Measurements from ENCODE around the gene TAC3. TPM values are rescaled to one million over a fixed set of nuclear protein-coding genes. Genes with fewer than 3 reads are reported as not detected.

Gene TAC3
- total RNA-seq, 1 experiment from 2014 or later, result 0.85 TPM

GRCh38 chr12:57008178-57008577 lies 8.2 kb downstream of the TAC3 start:
- in situ Hi-C loops (cut with HindIII; ENCODE audit: low sequenced_read_pairs), result no loop called here
- DNase-seq (ENCODE audit: low spot score), result peak; percentile 41

- in situ Hi-C loops (cut with HindIII; ENCODE audit: low sequenced_read_pairs), result no loop called here
- no peak for DNase-seq (ENCODE audit: low spot score)
Measured at GRCh38 chr12:57006809-57007475, 9.4 kb downstream of the TAC3 start.

DNA sequence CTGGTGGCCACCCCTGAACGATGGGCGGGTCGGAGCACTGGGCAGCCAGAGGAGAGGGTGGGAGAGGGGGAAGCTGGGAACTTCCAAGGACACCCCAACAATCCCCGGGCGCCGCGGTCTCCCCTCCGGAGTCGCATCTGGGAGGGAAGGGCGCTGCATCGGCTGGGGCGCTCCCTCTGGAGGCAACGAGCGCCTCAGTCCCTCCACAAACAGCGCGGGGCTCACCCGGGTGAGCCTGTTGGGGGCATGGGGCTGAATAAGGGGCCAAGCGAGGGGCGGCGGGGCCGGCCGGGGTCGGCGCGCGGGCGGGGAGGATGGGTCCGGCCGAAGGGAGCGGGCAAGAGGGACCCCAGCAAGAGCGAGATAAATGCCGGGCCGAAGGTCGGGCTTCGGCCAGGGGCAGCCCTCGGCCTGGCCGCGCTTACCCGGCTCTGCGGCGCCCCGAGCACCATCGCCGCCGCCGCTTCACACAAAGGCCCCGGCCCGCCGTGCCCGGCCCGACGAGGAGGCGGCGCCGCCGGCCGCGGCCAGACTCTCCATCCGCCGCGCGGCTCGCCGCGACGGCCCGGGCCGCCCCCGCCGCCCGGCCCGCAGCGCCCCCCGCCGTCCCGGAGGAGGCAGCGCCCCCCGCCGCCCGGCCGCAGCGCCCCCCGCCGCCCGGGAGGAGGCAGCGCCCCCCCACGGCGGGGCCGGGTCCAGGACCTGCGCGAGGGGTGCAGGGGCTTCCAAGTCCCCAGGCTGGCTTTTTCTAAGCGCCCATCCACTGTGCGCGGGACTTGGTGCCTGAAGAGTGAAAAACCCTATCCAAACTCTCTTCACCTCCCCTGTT lies 10.1 kb downstream of the TAC3 start, which contains the start of gene ZBTB39:
ZBTB39 (minus strand) TSS at position 567 of the 829 bp plus-strand sequence. CDS start 1,629 bp downstream, outside the sequence.
- in situ Hi-C loops (cut with HindIII; ENCODE audit: low sequenced_read_pairs), result no loop called here
- peak; percentile 39 for DNase-seq (ENCODE audit: low spot score)

GRCh38 chr12:57004651-57005050 lies 11.7 kb downstream of the TAC3 start:
- in situ Hi-C loops (cut with HindIII; ENCODE audit: low sequenced_read_pairs), result no loop called here
- no peak for DNase-seq (ENCODE audit: low spot score)

DNA sequence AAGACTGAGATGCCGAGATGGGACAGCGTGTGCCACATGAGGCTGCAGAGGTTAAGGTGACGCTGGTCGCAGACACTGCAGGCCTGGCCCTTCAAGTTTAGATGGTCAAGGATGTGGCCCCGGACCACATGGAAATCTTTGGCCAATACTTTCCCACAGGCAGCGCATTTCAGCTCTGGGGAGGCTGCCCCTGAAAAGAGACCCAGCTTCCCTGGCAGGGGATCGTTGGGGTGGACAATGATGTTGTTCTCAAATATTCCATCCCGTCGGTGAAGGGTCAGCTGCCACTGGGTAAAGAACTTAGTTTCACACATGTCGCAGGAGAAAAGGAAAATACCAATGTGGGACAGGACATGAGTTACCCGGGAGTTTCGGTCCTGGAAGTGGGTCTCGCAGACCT lies 12.9 kb downstream of the TAC3 start:
- in situ Hi-C loops (cut with HindIII; ENCODE audit: low sequenced_read_pairs), result no loop called here
- DNase-seq (ENCODE audit: low spot score), result no peak

- in situ Hi-C loops (cut with HindIII; ENCODE audit: low sequenced_read_pairs), result no loop called here
Measured at GRCh38 chr12:57001448-57001906, 14.9 kb downstream of the TAC3 start.

GRCh38 chr12:57000393-57000792 lies 15.9 kb downstream of the TAC3 start:
- in situ Hi-C loops (cut with HindIII; ENCODE audit: low sequenced_read_pairs), result no loop called here
- no peak for DNase-seq (ENCODE audit: low spot score)

More at GRCh38 chr12:57001448-57001906, 14.9 kb downstream of the TAC3 start:
- DNase-seq (ENCODE audit: low spot score), result peak; percentile 17

- in situ Hi-C loops (cut with HindIII; ENCODE audit: low sequenced_read_pairs), result loop anchor here (25.0 kb wide), 1 partner anchor 237 kb away; the partner anchor contains the start of genes HSD17B6 and PRIM1
- DNase-seq (ENCODE audit: low spot score), result no peak
Measured at GRCh38 chr12:56999456-56999855, 16.9 kb downstream of the TAC3 start.

- DNase-seq (ENCODE audit: low spot score), result no peak
- in situ Hi-C loops (cut with HindIII; ENCODE audit: low sequenced_read_pairs), result loop anchor here (25.0 kb wide), 1 partner anchor 237 kb away; the partner anchor contains the start of genes HSD17B6 and PRIM1
Measured at GRCh38 chr12:56998981-56999380, 17.3 kb downstream of the TAC3 start.

DNA sequence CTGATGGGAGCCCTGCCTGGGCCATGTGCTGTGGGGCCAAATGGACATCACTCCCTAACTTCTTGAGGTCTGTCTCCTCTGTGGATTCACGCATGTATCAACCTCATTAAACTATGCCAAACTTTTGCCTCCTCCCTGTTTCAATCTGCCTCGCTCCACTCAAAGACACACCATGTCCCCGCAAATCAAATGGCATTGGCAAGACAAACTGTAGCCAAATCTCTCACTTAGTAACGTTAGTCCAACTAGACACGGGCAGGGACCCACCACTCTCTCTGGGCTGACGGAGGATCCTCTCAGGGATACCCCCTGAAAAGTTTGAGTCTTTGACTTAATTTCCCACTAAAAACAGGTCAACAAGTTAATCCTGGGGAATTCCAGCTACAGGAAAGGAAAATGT lies 18.0 kb downstream of the TAC3 start:
- in situ Hi-C loops (cut with HindIII; ENCODE audit: low sequenced_read_pairs), result loop anchor here (25.0 kb wide), 1 partner anchor 236 kb away; the partner anchor contains the start of genes HSD17B6 and PRIM1
- DNase-seq (ENCODE audit: low spot score), result no peak

DNA sequence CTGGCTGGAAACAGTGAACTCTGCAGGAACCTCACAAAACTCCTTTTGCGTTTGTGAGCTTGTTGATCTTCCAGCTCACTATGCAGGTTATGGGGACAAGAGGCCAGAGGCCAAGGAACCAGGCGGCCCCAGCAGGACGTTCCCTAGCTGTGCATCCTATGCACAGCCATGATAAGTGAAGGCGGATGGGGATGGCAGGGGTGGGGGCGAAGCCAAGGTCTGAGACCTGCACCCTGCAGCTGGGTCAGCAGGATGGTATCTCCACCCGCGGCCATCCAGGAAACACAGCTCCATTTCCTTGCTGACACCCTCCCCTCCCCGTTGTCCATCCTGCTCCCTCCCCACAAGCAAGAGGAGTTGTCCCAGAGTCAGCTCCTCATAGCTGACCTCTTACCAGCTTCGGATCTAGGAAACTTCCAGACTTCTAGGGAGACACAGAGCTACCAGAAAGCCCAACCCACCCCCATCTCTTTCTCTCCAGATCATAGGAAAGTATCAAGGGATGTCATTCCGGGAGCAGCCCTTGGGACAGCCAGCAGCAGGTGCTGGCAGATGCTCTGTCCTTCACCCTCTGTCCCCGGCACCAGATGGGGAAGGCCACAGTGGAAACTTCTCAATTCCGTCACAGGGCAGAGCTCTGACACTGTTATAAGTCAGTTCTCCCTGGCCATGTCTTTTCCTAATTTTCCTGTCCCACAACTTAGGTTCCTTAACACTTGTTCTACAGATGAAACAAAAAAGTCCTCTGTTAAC lies 19.4 kb downstream of the TAC3 start:
- no peak for DNase-seq (ENCODE audit: low spot score)
- in situ Hi-C loops (cut with HindIII; ENCODE audit: low sequenced_read_pairs), result loop anchor here (25.0 kb wide), 1 partner anchor 235 kb away; the partner anchor contains the start of genes HSD17B6 and PRIM1

DNA sequence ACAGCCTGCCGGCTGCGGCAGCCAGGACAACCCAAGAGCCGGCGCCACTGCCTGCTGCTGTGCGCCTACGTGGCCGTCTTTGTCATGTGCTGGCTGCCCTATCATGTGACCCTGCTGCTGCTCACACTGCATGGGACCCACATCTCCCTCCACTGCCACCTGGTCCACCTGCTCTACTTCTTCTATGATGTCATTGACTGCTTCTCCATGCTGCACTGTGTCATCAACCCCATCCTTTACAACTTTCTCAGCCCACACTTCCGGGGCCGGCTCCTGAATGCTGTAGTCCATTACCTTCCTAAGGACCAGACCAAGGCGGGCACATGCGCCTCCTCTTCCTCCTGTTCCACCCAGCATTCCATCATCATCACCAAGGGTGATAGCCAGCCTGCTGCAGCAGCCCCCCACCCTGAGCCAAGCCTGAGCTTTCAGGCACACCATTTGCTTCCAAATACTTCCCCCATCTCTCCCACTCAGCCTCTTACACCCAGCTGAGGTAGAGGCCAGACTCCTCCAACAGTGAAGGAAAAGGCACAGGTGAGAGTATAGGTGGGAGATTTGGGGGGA lies 20.3 kb downstream of the TAC3 start:
- in situ Hi-C loops (cut with HindIII; ENCODE audit: low sequenced_read_pairs), result loop anchor here (25.0 kb wide), 1 partner anchor 234 kb away; the partner anchor contains the start of genes HSD17B6 and PRIM1

DNA sequence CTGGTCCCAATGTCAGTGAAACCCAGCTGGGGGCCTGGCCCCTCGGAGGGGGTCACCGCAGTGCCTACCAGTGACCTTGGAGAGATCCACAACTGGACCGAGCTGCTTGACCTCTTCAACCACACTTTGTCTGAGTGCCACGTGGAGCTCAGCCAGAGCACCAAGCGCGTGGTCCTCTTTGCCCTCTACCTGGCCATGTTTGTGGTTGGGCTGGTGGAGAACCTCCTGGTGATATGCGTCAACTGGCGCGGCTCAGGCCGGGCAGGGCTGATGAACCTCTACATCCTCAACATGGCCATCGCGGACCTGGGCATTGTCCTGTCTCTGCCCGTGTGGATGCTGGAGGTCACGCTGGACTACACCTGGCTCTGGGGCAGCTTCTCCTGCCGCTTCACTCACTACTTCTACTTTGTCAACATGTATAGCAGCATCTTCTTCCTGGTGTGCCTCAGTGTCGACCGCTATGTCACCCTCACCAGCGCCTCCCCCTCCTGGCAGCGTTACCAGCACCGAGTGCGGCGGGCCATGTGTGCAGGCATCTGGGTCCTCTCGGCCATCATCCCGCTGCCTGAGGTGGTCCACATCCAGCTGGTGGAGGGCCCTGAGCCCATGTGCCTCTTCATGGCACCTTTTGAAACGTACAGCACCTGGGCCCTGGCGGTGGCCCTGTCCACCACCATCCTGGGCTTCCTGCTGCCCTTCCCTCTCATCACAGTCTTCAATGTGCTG lies 21.0 kb downstream of the TAC3 start:
- DNase-seq (ENCODE audit: low spot score), result no peak
- in situ Hi-C loops (cut with HindIII; ENCODE audit: low sequenced_read_pairs), result loop anchor here (25.0 kb wide), 1 partner anchor 233 kb away; the partner anchor contains the start of genes HSD17B6 and PRIM1

More for the DNA sequence above, 20.3 kb downstream of the TAC3 start:
- DNase-seq (ENCODE audit: low spot score), result no peak

DNA sequence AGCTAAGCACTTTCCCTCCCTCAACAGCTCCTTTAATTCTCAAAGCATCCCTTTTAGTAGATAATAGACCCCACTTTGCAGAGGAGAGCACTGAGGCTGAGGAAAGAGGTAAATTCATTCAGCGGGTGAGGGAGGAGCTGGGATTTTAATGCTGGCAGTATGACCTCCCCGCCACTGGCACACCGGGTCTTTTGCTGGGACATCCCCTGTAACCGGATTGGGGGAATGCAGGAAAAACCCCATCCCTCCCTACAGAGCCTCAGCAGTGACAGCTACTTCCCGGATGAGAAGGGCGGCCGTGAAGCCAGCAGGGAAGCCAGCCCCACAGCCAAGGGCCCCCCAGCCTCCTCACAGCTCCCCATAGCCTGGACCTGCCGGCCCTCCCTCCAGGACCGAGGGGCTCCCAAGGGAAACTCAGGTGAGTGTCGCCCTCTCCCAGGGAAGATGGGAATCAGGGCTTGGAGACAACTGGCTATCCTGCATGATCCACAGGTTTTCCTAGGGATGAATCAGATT lies 22.0 kb downstream of the TAC3 start:
- no peak for DNase-seq (ENCODE audit: low spot score)
- in situ Hi-C loops (cut with HindIII; ENCODE audit: low sequenced_read_pairs), result loop anchor here (25.0 kb wide), 1 partner anchor 232 kb away; the partner anchor contains the start of genes HSD17B6 and PRIM1

DNA sequence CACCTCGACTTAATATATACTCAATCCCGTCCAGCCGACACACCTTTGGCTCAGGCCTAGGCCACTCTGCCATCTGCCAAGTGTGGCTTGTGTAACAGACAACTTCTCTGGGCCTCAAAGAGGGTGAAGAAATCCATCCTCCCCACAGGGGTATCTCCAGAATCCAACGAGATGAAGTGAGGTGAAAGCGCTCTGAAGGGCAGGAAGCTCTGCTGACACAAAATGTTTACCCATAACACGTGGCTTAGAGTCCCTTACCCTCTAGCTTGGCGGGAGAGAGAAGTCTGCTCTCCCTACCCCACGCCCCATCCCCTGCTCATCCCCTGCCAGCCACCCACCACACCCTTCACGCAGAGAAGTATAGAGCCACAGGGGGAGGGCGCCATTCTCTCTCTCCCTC lies 23.0 kb downstream of the TAC3 start:
- no peak for DNase-seq (ENCODE audit: low spot score)
- in situ Hi-C loops (cut with HindIII; ENCODE audit: low sequenced_read_pairs), result loop anchor here (25.0 kb wide), 1 partner anchor 231 kb away; the partner anchor contains the start of genes HSD17B6 and PRIM1

- DNase-seq (ENCODE audit: low spot score), result no peak
- in situ Hi-C loops (cut with HindIII; ENCODE audit: low sequenced_read_pairs), result loop anchor here (25.0 kb wide), 1 partner anchor 229 kb away; the partner anchor contains the start of genes HSD17B6 and PRIM1
Measured at GRCh38 chr12:56991319-56992246, 24.7 kb downstream of the TAC3 start.
